HG03378 (cell line): ENCODE measurements around the gene CDK17.
"Not testable (repeated sequence)": the region's sequence is repeated elsewhere in the genome, so short reads cannot be mapped to it uniquely, and the experiment has no call there.

Experiments
- ATAC-seq: cut with Tn5 transposase; IDR thresholded peaks from one replicate; pipeline ENCODE4 v1.9.1; 2021; ENCODE audit warnings: mild to moderate bottlenecking, moderate library complexity; ENCODE audit not compliant: unreplicated experiment

The CDK17 gene

DNA sequence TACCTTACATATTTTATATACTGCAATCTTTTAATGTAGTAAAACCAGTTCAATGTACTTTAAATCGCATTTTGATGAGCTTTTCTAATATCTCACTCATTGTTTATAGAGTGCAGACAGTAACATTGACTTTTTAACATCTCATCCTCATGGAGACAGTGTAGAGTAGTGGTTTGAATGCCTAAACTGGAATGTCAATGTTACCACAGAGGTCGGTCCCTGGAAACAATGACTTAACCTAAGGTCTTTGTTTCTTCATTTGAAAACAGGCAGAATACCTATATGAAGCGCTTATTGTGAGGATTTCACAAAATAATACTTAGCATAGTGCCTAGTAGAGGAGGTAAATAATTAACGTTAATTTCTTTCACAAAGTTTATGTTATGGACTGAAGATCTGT, 5.0 kb downstream of the CDK17 start:
- ATAC-seq, result no peak

DNA sequence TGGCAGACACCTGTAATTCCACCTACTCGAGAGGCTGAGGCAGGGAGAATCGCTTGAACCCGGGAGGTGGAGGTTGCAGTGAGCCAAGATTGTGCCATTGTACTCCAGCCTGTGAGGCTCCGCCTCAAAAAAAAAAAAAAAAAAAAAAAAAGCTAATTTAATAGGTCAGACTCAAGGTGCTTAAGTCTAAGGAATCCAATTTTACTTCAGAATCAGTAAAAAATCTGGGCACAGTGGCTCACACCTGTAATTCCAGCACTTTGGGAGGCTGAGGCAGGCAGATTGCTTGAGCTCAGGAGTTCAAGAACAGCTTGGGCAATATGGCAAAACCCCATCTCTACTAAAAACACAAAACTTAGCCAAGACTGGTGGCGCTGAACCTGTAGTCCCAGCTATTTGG, 7.0 kb downstream of the CDK17 start:
- ATAC-seq, result not testable (repeated sequence)

DNA sequence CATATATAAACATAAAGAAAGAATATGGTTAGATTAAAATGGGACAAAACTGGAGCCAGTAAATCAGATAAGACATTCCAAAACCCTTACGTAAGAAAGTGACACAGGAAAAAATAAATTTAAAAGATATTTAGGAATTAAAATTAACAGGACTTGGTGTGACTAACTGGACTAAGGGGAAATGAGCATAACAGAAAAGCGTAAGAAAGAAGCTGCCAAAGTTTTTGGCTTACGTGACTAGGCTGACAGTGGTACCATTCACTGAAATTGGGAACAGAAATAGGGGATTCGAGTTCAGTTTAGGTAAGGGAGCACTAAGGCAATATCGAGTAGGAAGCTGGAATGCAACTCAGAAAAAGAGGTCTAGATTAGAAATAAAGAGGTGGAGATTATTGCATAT, 7.8 kb downstream of the CDK17 start:
- ATAC-seq, result no peak

DNA sequence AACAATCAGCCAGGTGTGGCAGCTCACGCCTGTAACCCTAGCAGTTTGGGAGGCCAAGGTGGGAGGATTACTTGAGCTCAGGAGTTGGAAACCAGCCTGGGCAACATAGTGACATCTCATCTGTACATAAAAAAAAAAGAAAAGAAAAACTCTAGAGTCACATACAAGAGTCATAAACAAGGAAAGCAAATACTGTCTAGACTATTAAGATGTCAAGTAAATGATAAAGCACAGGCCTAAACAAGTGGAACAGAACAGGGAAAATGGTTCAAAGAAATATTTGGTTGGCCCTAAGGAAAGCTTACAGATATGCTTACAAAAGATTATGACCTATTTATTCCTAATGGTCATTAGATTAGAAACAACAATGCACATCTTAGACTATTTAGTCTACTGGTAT, 12.3 kb downstream of the CDK17 start:
- ATAC-seq, result no peak

DNA sequence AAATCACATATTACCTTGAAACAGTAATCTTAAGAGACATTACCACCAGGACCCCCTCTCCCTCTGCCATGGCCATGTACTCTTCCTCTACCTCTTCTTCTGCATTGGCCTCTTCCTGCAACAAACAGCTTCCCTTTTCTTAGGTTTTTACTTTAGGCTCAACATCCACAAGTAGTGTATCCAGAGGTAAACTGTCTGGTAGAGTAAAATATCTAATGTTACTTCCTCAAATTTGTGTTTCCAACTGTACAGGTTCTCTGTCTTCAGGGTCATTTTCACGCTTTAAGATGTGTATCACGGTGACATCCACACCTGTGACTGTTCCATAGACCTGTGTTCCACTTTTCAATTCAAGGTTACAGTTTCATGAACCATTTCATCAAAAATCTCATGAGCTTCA, 13.4 kb downstream of the CDK17 start:
- no peak for ATAC-seq

GRCh38 chr12:96383991-96384390, 16.2 kb downstream of the CDK17 start:
- ATAC-seq, result no peak

- ATAC-seq, result no peak
These were observed 16.9 kb downstream of the CDK17 start for GRCh38 chr12:96383371-96383770.

- ATAC-seq, result not testable (repeated sequence)
These were observed 20.5 kb downstream of the CDK17 start for GRCh38 chr12:96379743-96380142.

DNA sequence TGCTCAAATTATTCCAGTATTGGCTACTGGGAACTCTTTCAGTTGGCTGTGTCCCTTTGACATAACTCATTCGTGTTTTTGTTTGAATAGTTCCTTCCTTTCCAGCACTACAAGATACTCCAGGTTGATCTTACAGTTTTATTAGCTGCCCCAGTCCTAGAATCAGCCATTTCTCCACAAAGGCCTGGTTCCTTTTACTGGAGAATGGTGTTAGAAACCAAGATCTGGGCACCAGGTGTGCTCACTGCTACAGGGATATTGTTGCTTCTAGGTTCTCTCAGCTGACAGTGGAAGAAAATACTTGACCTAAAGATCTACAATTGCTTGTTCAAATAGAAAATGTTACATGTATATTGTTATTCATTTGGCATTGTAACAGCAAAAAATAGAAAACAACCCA, 21.9 kb downstream of the CDK17 start:
- no peak for ATAC-seq

GRCh38 chr12:96376865-96377264, 23.4 kb downstream of the CDK17 start:
- ATAC-seq, result no peak

DNA sequence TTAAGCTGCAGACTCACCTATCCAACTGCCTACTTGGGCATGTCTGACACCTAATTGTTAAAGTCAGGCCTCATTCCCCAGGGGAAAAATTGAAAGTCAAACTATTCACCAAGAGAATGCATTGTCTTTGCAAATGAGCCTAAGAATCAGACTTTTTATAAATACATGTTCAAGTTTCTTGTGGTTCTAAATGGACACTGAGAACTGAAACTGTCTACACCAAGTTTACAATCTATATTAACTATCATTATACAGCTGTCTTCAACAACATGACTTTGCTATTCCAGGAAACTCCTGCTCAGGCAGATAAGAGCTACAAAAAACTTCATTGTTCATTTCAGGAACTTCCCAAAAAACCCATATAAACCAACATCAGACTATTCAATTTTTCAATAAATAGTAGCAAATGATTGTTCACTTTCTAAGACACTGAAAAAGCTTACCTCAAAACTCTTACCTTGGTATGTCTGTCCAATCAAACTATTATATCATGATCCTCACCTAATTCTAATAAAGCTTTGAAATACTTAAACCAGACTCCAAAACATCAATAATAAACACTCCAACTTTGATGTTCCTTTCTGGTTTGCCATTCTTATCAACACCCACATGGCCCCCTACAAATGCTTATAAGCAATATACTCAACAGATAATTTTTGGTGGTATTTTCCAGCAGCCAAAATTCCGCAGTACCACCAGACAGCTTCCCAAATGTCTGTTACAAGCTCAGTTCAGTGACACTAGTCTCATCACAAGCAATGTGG, 24.2 kb downstream of the CDK17 start:
- ATAC-seq, result peak; percentile 68

- ATAC-seq, result no peak
These were observed 25.1 kb downstream of the CDK17 start for GRCh38 chr12:96375170-96375569.

GRCh38 chr12:96371790-96372699, 28.2 kb downstream of the CDK17 start:
- no peak for ATAC-seq

DNA sequence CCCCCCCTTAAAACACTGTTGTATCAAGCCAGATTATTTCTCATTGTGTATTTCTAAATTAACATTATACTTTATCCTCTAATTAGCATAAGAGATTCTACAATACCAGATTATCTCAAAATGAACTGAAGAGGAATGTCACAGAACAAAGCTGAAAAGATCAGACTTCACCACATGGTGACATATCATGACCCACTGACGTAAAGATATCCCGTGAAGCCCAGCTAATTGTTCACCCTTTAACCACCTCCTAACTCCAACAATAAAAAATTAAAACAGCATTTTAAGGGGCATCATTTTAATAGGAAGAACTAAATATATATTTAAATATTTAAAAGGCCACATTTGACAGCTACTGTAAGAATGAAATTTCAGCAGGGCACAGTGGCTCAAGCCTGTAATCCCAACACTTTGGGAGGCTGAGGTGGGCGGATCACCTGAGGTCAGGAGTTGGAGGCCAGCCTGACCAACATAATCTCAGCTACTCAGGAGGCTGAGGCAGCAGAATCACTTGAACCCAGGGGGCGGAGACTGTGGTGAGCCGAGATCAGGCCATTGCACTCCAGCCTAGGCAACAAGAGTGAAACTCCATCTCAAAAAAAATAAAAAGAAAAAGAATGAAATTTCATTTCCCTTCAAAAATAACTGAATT, 29.0 kb downstream of the CDK17 start:
- ATAC-seq, result no peak

DNA sequence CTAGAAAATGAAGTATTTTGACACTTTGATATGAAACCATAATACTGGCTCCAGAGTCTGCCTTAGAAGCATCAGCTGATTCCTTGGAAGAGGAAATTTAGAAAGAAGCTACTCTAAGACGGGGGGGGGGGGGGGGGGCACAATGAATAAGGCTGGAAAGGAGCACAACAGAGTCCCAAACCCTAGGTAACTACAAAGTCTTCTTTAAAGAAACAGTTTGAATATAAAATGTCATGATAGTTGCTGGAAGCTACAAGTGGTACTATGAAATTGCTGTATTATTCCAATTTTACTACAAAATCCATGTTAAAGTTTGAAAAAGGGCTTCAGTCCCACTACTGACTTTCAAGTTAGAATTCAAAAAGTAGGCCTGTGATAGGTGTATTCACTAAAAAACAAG, 31.6 kb downstream of the CDK17 start:
- ATAC-seq, result no peak

GRCh38 chr12:96368233-96368632, 32.0 kb downstream of the CDK17 start:
- ATAC-seq, result no peak

DNA sequence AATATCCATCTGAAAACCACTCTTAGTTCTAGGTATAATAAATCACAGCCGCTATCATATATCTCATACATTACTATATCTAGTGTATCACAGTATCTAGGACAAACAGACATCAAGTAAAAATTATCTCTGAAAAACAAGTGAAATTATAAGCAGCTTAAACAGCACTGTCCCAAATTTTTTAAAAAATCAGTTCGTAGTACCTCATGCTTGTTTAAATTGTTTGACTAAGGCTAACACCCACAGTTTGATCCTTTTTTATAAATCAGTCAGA, 33.9 kb downstream of the CDK17 start:
- no peak for ATAC-seq

DNA sequence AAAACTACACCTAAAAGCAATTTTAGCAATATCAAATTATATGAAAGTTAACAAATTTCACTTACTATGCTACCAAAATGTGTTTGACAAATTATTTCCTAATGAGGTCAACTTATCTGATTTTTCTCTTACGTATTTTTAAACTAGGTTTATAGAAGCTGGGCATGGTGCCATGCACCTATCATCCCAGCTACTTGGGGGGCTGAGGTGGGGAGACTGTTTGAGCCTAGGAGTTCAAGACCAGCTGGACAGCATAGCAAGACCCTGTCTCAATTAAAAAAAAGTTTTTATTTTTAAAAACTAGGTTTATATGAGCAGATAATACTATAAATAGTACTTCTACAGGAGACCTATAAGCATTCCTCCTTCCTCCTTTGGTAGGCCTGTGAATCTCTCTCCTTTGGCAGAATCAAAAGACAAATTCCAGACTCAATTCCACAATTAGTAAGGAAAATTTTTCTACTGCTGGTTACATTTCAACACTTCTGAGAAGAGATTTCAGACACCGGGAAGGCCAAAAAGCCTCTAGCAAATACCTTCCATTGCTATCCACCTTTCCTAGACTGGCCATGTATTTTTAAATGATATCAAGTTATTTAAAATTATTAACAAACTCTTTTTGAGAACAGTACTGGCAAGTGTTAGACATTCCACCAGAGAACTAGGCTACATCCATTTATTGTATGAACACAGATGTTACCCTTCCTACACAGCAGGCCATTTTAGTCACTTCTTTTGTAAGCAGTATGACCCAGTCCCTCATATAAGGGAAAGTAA, 34.4 kb downstream of the CDK17 start:
- no peak for ATAC-seq

- ATAC-seq, result no peak
These were observed 36.0 kb downstream of the CDK17 start for GRCh38 chr12:96364092-96364700.

DNA sequence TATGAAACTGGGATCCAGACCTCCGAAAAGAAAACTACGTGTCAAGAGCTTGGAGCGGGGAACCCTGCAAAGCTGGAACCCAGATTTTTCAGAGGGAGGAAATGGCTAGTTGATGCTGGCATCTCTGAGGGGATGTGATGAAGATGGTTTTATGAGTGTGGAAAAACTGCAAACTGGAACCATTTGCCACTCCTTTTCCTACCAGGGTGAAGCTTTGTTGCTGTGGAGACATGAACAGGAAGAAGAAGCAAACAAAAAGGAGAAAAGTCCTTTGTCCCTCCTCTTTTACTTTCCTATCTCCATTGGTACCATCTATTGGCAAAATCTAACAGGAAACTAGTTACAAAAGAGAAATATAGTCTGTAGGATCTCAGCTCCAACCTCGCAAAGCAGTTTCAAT, 39.2 kb downstream of the CDK17 start:
- ATAC-seq, result no peak

DNA sequence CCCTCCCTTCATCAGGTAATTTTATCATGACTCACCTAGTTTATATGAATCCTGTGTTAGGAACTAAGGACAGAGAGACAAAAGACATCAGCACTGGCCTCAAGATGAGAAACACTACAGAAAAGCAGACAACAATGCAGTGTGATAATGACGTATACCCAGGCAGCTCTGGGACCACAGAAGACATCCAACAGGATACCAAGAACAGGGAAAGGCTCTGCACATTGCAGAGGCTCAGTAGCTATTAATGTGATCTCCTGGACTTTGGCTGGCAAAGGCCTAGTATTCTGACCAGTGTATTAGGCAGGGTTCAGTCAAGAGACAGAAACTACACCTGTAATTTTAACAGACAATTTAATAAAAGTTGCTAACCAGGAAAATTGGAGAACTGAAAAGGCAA, 39.7 kb downstream of the CDK17 start:
- ATAC-seq, result no peak
